Limb (tissue), 2 donors: Measurements from ENCODE around the gene ARHGAP9.
A peak's percentile ranks its signal among the peaks of the same experiment; 100 is the strongest.

Experiments
- DNase-seq, 2 donors: peaks; one replicate each; pipeline ENCODE4 v3.0.0-alpha.2; 2016; ENCODE audit errors: extremely low spot score in 2 of 2

Gene ARHGAP9

GRCh38 chr12:57473886-57474285 lies 5.8 kb downstream of the ARHGAP9 start:
- DNase-seq = no peak

DNA sequence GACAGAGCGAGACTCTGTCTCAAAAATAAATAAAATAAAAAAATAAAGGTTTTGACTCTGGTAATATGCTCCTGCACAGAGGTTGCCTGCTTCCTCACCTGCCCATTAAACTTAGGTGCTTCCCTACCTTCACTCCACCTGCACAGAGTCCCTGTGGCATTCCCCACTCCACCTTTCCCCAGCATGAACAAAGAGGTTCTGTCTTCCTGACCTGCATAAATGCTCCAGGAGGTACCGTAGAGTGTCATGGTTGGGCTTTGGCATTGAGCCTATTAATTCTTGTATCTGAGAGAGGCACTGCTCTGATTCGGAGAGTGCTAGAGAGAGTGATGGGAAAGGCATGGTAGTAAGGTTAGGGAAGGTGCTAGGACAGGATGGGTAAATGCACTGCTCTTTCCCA lies 6.3 kb downstream of the ARHGAP9 start:
- DNase-seq = no peak

DNA sequence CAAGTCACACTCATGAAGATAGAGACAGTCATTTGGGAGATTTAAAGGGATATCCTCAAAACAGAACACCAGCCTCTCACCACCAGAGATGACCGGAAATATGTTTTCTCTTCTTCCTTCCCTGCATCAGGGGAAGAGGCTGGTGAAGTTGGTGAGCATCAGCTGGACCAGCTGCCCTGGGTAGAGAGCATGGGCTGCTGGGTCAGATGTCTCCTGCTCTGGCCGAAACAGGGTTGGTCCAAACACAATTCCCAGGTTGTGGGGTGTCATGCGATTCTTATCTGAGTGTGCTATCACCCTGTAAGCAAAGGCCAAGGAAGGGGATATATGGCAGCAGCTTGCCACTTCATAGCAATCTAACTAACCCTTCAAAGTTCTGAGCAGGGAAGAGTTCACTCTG lies 7.3 kb downstream of the ARHGAP9 start:
- no peak for DNase-seq

GRCh38 chr12:57471661-57472060 lies 8.0 kb downstream of the ARHGAP9 start:
- DNase-seq = no peak

DNA sequence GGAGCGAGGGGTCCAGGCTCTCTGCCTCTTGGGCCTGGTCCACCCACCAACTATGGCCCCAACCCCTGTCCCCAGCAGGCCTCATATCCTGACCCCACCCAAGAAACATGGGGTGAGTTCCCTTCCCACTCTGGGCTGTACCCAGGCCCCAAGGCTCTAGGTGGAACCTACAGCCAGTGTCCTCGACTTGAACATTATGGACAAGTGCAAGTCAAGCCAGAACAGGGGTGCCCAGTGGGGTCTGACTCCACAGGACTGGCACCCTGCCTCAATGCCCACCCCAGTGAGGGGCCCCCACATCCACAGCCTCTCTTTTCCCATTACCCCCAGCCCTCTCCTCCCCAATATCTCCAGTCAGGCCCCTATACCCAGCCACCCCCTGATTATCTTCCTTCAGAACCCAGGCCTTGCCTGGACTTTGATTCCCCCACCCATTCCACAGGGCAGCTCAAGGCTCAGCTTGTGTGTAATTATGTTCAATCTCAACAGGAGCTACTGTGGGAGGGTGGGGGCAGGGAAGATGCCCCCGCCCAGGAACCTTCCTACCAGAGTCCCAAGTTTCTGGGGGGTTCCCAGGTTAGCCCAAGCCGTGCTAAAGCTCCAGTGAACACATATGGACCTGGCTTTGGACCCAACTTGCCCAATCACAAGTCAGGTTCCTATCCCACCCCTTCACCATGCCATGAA lies 8.6 kb downstream of the ARHGAP9 start:
- no peak for DNase-seq

DNA sequence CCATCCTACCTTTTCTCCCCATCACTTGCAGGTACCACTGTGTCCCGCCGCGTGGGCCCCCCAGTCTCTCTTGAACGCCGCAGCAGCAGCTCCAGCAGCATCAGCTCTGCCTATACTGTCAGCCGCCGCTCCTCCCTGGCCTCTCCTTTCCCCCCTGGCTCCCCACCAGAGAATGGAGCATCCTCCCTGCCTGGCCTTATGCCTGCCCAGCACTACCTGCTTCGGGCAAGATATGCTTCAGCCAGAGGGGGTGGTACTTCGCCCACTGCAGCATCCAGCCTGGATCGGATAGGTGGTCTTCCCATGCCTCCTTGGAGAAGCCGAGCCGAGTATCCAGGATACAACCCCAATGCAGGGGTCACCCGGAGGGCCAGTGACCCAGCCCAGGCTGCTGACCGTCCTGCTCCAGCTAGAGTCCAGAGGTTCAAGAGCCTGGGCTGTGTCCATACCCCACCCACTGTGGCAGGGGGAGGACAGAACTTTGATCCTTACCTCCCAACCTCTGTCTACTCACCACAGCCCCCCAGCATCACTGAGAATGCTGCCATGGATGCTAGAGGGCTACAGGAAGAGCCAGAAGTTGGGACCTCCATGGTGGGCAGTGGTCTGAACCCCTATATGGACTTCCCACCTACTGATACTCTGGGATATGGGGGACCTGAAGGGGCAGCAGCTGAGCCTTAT lies 9.2 kb downstream of the ARHGAP9 start:
- DNase-seq = no peak

- no peak for DNase-seq
Measured at GRCh38 chr12:57469296-57470164, 10.1 kb downstream of the ARHGAP9 start.

DNA sequence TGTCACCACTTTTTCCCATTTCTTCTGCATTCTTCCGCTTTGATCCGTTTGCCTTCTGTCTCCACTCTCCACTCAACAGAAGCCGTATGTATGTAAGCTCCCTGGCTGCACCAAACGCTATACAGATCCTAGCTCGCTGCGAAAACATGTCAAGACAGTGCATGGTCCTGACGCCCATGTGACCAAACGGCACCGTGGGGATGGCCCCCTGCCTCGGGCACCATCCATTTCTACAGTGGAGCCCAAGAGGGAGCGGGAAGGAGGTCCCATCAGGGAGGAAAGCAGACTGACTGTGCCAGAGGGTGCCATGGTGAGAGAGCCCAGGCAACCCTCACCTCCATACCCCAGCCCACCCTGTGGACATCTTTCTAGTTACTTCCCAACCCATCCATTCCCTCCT lies 11.8 kb downstream of the ARHGAP9 start:
- DNase-seq = no peak

GRCh38 chr12:57467212-57467874 lies 12.3 kb downstream of the ARHGAP9 start:
- DNase-seq = no peak

- no peak for DNase-seq
Measured at GRCh38 chr12:57465747-57466505, 13.7 kb downstream of the ARHGAP9 start.

DNA sequence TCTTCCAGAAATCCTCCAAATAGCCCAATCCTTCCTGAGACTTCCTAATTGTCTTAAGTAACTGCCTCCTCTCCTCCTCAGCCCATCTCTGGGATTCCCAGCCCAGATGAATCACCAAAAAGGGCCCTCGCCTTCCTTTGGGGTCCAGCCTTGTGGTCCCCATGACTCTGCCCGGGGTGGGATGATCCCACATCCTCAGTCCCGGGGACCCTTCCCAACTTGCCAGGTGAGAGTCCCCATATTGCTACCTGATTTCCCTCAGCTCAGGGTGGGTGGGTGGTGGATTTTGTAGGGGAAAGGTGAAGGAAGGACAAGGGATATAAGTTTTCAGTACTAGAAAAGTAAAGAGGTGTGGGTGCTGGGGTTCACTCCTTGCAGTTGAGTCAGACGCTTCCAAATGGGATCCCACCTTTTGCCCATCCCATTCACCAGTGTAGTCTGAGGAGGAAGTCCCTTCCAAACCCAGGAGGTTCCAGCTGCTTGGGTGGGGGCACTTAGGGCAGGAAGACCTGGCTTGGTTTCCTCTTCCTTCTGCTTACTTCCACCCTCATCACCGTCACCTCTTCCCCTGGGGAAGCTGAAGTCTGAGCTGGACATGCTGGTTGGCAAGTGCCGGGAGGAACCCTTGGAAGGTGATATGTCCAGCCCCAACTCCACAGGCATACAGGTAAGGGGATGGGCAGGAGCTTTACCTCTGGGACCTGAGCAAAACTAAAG lies 14.5 kb downstream of the ARHGAP9 start:
- no peak for DNase-seq

DNA sequence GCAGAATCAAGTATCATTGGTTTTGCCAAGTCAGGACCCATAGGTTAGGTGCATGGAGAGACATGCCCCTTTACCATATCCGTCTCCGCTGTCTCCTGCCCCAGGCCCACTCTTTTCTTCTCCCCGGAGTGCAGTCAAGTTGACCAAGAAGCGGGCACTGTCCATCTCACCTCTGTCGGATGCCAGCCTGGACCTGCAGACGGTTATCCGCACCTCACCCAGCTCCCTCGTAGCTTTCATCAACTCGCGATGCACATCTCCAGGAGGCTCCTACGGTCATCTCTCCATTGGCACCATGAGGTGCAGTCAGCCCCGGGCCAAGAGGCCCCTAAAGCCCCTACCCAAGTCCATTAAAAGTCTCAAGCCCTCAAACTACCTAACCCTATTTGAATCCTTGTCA lies 15.1 kb downstream of the ARHGAP9 start:
- DNase-seq = no peak

DNA sequence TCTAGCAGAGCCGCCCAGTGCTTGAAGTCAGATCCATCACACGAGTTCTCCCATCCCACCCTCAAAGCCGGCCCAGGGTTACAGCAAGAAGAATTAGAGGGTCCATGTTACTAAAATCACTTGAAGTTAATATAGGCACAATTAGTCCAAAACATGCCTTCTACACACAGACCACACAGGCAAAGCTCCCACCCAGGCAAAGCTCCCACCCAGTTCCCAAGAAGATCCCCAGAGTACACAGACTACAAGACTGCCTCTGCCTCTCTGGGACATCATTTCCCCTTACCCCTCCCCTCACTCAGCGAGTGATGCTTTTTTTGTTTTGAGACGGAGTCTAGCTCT lies 16.8 kb downstream of the ARHGAP9 start:
- no peak for DNase-seq

- peak; percentile 90 to 93 for DNase-seq
Measured at GRCh38 chr12:57462251-57462911, 17.3 kb downstream of the ARHGAP9 start.

GRCh38 chr12:57461917-57462250 lies 17.8 kb downstream of the ARHGAP9 start:
- no peak for DNase-seq

DNA sequence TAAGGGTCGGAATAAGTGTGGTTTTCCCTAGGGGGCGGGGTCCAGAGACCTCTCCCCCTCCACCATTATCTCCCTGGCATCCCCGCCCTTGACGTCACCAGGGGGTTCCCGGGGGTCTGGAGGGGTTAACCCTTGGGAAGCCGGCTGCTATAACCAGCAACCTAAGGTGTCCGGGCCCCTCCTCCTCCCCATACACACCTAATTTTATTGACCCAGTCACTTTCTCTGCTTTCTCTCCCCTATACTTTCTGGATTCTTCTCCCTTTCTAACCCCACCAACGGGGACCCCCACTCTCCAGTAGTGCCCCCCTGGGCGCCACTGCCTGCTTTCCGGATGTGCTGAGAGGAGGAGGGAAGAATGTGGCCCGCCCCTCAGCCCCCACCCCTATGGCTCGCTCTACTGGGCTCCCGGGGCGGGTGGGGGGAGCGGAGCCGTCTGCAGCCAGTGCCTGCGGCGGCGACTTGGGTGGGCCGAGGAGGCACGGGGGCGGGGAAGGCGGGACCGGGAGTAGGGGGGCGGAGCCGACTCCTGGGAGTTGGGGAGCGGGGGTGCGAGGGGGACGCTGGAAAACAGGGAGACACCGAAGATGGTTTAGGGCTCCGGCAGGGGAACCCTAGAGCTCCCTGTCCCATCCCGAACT lies 18.3 kb downstream of the ARHGAP9 start:
- peak; percentile 64 to 90 for DNase-seq

DNA sequence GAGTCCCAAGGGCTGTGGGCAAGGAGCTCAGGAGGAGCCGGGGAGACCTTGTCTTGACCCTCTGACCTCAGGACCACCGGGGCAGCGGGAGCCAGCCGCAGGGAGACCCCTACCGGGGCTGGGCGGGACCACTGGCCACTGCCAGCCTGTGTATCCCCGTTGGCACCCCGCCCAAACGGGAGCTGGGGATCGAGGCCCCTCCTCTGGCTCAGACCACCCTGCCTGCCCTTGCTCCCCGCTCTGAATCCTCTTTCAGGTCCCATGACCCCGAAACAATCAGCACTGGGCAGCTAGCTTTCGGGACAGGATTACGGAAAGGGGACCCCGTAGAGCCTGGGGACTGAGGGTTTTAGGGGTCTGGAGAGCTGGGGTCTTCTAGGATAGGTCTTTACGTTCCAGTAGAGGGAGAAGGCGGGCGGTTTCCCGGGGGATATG lies 18.8 kb downstream of the ARHGAP9 start:
- peak in 1 of 2 donors; percentile 79 for DNase-seq

GRCh38 chr12:57460468-57460784 lies 19.2 kb downstream of the ARHGAP9 start:
- no peak for DNase-seq

DNA sequence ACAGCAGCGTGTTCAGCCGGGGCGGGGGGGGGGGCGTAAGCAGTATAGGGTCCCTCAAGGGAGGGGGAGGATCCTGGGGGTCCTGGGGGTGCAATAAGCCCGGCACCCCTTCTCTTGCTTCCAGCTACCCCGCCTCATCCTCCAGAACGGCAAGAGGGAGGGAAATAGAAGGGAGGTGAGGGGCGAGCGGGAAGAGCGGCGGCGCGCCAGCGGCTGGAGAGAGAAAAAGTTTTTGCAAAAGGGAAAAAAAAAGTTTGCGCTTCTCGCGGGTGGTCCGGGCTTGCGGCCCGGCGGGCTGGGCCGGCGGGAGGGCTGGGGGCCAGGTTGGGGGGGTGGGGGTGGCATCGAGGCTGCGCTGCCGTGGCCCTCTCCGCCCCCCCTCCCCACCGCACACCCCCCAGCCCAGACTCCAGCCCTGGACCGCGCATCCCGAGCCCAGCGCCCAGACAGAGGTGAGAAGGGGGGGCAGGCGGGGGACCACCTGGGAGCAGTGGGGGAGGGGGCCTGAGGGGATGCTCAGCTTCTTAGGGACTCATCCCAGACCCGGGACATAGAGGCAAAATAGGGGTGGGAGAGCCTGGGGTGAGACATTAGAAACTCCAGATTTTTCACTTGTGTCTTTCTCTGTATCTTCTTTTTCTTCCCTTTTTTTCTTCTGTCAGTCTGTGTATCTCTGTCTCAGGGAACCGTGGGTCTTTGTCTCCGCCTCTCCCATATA lies 19.8 kb downstream of the ARHGAP9 start, which contains the start of gene GLI1:
GLI1 (plus strand) TSS at position 36 of the 718 bp plus-strand sequence. CDS start 3,907 bp downstream, outside the sequence.
- DNase-seq = peak; percentile 58 to 90
